Daoy (cell line): Measurements from ENCODE around the gene RALB. TPM values are rescaled to one million over a fixed set of nuclear protein-coding genes. Genes with fewer than 3 reads are reported as not detected.
"Not testable (repeated sequence)": the region's sequence is repeated elsewhere in the genome, so short reads cannot be mapped to it uniquely, and the experiment has no call there.

ENCODE experiments used
- DNase-seq: peaks from one replicate; pipeline ENCODE4 v3.0.0-alpha.2; 2015; ENCODE audit warnings: low read depth
- total RNA-seq: library from RNA; depleted of rRNA; stranded (reverse); fragments of >200 nt; shearing (Covaris generic); gene quantifications from 2 replicates; pipeline ENCODE4 v1.2.3, GENCODE V29; 2014

RALB gene
- total RNA-seq, 1 experiment from 2014 or later, result 39.5 TPM

DNA sequence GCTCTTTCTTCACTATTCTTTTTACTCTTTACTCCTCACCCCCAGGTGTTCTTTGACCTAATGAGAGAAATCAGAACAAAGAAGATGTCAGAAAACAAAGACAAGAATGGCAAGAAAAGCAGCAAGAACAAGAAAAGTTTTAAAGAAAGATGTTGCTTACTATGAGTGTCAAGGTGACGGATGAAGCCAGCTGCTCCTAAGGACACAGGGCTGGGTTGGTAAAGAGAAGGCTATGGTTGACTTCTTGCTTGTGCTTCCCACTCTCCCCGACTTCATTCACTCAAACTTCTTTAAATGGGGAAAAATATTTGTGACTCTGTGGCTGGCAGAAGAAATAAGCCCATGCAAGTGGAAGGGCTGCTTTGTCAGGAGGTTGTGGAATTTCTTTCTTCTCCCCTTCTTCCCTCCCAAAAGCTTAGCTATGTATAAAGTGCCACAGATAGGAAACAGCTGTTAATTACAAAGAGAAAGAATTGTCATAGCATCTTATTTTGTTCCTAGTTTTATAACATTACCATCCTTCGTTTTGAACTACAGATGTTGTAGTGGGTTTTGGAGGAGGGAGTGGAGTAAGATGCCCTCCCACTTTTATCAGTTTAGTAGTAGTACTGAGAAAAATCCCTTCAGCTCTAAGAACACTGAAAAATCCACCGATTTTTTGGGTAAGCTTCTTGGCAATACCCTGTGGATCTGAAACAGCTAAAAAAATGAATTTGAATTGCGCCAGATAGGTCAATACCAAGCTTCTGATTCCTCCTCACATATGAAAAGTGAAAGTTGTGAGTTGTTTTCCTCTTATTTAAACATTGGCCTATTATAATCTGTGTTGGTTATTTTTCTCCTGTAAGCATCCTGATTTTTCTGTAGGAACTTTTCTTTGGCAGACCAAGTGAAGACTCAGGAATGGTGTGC lies 40.7 kb downstream of the RALB start:
- DNase-seq, result no peak

DNA sequence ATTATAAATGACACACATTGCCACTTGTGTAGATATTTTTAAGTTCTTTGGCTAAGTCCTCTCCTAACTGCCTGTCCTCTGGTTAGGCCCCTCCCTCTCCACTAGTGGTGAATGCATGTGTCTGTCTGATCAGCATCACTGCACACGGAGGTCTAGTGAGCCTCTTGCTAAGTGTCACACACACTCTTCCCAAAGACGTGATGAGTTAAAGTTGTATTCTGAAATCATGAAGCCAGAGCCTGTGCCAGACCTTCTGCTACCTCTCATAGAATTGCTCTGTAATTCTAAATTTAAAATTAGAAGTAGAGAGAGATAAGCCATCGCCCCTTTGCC lies 41.3 kb downstream of the RALB start:
- no peak for DNase-seq

DNA sequence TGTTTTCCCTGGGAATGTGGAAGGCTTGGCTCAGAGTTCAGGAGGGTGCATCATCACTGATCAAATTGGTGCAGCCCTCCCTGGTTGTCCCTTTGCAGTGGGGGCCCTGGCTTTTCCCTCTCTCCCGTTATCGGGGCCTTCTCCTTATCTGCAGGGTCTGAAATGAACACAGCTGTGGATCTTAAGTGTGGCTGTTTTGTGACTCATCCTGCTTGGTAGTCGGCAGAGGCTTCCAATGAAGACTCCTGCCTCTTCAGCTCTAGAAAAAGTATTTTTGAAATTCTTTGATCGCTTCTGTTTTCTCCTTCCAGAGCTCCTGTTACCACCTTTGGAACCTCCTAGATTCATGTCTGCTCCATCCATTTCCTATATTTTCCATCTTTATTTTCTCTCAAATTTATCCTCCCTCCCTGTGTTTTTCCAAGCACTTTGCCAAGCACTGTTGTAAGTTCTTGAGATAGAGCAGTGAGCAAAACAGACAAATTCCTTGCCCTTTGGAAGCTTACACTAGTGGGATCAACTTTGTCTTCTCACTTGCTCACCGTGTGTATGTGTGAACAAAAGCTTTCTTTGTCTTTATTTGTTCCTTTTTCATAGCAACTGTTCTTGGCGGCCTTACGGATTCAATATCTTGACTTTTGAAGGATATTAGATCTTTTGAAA lies 45.7 kb downstream of the RALB start:
- DNase-seq, result peak; percentile 41

DNA sequence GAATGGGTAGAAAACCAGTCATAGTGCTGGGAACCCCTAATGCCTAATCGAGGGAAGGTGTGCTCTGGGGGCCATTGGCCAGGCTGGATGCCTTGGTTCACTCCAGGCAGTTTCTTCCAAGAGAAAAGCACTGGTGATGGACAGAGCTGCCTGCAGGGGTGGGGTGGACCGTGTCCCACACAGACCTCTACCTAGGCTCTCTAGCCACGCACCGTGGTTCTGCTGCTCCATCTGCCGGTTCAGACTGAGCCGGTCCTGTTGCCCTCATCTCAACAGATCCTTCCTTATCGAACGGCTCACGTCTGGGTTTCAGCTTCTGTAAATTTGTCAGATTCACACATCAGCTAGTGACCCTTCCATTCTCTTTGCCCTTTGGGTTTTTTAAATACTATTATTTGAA lies 46.4 kb downstream of the RALB start:
- no peak for DNase-seq

DNA sequence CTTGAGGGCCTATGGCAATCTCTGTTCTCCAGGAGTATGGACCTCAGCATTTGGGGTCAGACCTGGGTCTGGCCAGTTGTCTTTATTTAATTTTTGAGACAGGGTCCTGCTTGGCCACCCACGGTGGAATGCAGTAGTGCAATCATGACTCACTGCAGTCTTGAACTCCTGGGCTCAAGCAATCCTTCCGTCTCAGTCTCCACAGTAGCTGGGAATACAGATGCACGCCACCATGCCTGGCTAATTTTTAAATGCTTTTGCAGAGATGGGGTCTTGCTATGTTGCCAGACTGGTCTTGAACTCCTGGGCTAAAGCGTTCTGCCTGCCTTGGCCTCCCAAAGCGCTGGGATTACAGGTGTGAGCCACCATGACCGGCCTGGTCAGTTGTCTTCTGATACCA lies 46.9 kb downstream of the RALB start:
- DNase-seq, result no peak

DNA sequence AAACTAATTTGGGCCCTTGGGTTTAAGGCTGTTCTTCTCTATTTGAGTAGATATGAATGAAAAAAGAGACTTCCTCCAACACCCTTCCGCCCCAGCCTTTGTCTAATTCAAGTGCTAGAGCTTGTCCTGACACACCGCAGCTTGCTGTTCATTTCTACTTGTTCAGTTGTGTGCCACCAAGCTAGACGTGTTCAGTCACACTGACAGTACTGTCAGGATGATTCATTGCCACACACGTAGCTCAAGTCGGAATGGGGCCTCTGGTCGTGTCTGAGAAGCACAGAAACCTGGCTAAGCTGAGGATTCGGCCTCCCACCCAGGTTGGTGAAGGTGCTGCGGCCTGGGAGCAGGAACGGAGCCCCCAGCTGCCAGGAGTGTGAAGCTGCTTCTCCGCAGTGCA lies 47.7 kb downstream of the RALB start:
- no peak for DNase-seq

DNA sequence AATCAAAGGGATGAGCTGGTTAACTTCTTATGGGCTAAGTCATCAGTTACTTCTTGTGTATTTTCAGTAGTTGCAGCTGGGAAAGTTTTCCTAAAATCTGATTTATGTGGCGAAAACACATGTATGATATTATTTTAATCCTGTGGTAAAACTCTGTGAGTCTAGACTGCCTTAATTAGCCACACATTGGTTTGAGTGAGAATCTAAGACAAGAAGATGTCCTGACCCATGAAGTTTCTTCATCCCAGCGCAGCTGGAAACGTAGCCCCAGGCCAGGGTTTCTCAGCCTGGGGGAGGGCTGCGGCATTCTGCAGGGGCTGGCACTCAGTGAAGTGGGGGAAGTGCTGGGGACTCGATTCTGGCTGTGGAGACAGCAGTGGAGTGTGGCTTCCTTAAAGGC lies 48.6 kb downstream of the RALB start:
- DNase-seq, result no peak

DNA sequence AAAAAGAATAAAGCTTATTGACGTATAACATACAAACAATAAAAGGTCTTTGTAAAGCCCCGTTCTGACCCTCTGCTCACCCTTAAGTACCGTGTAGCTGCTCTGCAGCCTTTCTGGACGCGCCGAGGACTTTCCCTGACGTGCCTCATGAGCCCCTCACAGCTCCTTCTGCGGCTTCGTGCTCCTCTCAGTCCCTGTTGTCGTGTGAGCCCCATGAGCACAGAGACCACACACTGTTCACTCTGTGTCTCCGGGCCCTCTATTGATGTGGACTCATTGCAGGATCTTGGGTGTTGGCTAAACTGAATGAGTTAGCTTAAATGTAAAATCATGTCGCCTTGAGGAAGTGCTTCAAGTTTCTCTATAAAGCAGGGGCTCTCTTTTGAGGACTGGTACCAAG lies 49.6 kb downstream of the RALB start:
- DNase-seq, result no peak

DNA sequence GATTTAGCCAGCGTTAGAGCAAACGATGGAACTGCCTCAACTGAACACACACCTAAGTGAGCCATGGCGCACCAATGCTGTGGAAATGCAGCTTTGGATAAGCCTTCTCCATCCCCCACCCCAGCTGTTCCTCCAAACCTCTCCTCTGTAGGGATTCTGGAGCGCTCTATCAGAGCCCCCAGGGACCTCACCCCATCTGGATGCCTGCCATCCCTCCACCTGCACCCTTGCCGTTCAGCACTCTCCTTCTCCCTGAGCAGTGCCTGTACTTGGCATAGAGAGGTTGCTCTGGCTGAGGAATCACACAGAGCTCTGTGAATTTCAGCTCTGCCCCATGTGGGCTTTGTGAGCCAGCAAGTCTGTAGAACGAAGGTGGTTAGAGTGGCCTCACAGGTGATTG lies 50.5 kb downstream of the RALB start:
- no peak for DNase-seq

DNA sequence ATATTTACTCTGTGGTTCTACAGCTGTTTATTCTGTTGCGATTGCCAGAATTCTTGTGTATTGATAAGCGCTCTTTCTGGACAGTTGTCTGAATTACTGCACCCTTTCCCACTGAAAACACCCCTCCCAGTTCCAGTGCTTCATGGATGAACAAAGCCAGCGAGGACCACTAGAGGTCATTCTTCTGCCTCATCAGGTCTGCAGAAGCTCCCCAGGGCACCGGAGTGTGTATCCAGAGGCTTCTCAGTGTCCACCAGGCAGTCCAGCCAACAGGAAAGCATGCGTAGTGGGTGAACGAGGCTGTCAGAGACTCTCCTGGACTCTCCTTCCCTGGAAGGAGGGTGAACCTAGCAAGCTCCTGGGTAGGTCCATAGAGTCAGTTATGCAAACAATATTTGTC lies 52.6 kb downstream of the RALB start:
- DNase-seq, result no peak

DNA sequence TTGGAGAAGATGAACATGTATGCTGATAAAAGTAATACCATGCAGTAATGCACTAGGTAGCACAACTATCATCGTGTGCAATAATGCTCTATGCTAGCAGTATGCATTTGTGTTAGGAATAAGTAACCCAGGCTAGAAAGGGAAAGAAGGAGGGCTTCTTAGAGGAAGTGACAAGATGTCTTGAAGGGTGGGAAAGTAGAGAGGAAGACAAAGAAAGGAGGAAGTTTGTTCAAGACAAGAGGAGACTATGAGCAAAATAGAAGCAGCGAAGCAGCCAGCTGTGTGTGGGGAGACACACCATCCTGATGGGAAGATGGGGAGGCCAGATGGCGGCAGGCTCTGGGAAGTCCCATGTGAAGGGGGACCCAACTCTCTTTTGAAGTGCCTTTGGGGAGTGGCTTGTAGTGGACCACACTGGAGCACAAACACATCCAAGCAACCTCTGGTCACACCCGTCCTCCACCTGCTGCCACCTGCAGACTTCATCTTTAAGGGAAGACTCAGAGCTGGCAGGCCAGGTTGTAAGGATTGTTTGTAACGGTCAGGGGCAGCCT lies 53.4 kb downstream of the RALB start:
- no peak for DNase-seq

DNA sequence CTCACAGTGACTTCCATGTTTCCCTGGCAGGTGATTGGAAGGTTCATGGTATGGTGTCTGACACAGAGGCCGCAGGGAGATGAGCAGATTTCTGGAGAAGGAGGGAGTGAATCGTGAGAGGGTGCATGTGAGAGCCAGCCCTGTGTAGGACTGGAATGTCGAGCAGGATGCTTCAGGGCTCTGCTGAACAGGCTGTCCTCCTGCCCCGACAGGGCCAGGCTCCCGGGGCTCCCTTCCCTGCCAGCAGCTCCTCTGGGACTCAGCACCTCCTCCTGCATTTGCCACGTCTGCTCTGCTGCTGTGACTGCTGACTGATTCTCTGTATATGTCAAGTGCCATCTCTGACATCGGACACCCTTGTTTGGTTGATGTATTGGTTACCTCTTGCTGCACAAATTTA lies 54.8 kb downstream of the RALB start:
- no peak for DNase-seq

DNA sequence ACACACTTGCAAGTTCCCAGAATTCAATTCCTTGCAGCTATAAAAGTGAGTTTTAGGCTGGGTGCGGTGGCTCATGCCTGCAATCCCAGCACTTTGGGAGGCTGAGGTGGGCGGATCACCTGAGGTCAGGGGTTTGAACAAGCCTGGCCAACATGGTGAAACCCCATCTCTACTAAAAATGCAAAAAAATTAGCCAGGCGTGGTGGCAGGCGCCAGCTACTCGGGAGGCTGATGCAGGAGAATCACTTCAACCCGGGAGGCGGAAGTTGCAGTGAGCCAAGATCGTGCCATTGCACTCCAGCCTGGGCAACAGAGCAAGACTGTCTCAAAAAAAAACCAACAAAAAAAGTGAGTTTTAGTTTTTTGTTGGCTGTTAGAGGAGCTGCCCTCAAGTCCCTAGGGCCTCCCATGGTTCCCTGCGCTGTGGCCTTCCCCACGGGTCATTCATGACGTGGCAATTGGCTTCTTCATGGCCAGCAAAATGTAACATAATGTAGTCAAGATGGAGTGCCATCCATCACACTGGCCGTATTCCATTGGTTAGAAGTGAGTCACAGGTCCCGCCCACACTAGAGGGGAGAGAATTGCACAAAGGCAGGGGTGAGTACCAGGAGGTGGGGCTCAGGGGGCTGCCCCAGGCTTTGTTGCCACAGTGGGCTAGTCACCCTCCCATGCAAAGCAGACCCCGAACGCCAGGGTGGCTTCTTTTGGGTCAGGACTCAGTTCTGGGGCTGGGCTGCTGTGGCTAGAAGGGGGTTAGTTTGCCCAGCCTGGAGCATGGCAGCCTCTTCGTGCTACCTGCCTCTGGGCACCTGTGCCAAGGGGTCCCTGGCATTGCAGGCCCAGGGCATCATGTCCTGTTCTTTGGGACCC lies 55.6 kb downstream of the RALB start:
- DNase-seq, result peak; percentile 23

DNA sequence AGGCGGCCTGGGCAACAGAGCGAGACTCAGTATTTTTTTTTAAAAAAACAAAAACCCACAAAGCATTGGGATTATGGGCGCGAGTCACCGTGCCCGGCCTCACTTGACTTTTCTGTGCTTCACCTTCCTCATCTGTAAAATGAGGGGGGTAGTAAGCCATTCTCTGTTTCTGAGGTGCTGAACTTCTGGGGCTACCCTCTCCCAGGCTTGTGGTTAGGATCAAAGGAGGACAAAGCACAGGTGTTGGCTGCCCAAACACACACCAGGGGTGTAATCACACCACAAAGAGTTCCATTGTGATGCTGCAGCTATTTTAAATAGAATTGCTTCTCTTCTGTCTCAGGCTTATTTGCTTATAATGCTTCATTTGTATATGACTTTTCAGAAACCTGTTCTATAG lies 57.5 kb downstream of the RALB start:
- no peak for DNase-seq

DNA sequence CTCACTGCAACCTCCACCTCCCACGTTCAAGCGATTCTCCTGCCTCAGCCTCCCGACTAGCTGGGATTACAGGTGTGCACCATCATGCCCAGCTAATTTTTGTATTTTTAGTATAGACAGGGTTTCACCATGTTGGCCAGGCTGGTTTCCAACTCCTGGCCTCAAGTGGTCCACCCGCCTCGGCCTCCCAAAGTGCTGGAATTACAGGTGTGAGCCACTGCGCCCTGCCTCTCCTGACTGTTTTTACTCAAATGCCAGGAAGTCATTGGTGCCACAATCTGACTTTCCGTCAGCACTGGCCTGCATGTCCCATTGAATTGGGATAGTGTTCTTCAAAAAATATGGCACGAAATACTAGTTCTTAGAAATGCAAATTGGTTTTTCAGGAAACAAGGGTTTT lies 58.2 kb downstream of the RALB start:
- not testable (repeated sequence) for DNase-seq

DNA sequence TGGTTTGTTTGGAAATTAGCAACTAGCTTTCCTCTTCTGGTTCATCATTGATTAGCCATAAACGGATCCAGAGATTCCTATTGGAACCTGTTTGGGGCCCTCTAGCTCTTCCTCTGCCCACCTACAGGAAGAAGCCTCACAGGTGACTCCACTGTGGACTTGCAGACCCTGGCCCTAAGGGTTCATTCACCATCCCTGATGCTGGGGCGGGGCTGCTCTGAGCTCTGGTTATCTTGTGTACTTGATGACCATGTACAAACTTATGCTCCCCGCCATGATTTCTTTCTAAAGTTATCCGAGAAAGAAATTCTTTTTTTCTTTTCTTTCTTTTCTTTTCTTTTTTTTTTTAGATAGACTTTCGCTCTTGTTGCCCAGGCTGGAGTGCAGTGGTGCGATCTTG lies 59.4 kb downstream of the RALB start:
- DNase-seq, result no peak

DNA sequence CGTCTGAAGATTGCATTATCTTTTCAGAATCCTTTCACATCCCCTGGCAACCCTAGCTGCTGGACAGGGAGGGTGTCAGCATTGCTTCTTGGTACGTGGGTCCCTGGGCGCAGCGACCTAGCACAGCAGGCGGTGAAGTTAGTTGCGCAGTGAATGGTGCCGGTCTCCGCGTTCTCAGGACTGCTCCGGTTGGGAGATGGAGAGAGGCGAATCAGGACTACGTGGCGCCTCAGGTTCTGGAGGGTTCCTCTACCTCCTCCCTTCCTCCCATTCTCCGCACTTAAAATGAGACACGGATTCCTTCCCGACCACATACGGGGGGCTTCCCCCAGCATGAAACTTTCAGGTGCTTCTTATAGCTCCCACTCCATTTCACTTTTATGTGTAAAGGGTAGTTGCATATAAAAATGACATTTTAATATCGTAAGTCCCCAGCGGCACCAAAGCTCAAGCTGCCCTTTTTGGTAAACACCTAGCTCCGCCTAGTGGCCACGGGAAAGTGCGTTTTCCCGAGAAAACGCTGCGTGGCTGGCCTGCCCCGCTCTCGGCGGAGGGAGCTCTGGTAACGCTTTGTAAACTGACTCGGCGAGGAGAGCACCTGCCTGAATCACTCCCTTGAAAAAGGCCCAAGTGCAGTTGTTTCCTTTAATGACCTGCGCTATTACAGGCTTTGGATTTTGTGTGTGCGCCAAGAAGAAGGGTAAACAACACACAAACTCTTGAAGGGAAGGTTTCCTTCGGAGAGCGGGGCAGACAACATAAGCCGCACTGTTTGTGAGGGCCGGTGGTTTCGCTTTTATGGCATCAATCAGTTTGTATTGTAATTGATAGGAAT lies 60.4 kb downstream of the RALB start:
- peak; percentile 80 for DNase-seq

DNA sequence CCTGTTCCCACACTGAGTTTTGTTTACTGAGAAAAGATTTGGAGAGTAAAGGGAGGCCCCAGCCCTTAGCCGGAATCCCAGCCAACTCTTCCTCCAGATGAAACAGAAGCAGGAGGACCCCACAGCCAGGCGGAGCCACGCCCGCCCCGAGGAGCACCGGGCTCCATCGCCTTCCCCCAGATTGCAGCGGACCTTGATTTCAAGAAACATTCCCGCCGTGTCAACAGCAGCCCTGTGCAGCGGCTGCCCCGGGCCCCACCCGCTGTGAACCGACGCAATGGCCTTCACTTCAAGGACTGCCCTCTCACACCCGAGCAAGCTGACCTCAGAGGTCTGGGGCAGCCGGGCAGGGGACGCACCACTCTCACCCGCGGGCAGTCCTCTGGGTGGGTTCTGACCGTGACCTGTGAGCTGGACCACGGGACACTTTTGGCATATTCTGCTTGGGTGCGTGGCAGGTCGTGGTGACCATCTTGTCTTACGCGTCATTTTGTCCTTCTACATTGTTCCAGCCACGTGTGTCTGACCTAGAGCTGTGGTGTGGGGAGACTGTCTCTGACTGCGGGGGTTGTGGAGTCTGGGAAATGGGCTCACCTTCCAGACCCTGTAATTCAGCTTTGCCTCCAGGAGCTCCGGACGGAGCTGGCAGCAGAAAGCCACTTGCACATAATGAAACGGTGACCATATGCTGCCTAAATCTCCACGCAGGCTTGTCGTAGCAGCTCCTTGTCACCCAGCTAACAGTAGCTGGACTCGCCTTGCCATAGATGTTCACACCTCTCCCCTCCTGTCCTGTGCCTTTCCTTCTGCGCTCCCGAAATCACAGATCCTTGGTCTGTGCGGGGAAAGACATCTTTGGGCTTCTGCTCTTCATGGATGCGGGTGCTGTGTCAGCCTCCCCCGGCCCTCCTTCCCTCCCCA lies 61.3 kb downstream of the RALB start:
- DNase-seq, result no peak

DNA sequence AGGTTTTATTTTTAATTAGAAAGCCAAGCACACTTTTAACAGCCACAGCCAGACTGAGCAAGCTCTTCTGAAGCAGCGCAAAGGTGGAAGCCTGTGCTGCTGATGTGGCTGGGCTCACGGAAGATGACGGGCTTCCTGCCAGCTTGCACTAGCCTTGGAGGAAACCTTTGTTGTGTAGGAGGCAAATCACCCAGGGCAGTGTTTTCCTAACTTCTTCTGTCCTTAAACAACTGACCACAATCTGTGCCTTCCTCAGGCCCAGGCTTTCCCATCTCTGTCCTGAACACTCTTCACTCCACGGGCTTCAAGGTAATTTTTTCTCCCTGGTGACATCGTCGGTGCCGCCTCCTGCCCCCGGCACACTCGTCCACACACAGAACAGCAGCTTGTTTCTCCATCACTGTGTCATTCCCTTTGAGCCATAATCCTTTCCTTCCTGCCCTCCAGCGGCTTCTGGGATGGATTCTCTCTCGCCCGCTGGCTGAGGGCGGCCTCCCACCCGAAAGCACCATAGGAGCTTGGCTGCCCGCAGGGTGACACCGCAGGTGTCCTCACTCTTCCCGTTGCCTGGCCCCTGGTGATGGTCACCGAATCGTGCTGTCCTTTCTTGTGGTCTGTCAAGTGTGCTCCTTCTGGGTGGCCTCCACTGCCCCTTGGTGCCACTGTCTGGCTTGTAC lies 62.2 kb downstream of the RALB start:
- no peak for DNase-seq
